Astrocyte of the cerebellum (primary cell): ENCODE measurements around the gene SUSD1.

Experiments
- DNase-seq: peaks from one replicate; pipeline ENCODE4 v3.0.0-alpha.2; 2011; ENCODE audit warnings: low read depth
- H3K4me3 ChIP-seq: 2 replicates; pipeline ENCODE4 v1.5.1; 2011; ENCODE audit warnings: mild to moderate bottlenecking, low read depth, low read length, moderate library complexity
- in situ Hi-C: cut with HindIII; loops from 2 replicates; pipeline ENCODE4 v1.10.0; 2017; ENCODE audit warnings: low sequenced_read_pairs
- TF ChIP-seq, protein P1 (sequence below): IDR thresholded peaks from 2 replicates; pipeline ENCODE4 v1.5.1; 2012; ENCODE audit warnings: low read length, low read depth, moderate library complexity, mild to moderate bottlenecking; ENCODE audit errors: missing control alignments

Gene SUSD1

DNA sequence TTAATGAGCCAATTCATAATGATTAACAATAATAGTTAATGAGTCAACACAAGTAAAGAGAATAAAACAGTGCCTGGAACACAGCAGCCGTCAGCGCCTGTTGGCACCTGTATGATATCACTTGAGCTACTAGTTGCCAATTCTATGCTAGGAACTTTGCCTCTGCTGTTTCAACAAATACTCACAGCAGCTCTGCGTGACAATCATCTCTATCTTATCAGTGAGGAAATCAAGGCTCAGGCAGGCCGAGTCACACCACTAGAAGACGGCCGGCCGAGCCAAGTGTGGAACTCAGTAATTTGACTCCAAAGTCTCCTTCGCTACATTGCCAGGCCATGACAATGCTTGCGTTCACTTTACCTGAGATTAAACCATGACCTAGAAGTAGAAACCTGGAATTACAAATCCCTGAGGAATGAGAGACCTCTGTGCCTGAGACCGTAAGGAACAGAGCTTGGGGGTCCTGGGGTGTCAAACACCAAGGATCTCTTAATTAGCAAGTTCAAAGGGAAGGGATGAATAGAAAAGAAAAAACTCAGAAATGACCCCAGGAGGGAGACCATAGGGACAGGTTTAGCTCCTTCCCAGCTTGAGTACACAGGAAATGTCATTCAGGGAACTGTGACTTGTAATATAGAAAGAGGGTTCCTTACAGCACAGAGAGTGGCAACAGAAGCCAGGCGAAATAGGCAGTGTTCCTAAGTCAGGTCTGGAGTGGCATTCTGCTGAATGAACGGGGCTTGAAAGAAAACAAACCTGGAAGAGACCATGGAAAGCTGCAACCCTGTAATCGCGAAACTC lies 109.1 kb downstream of the SUSD1 start:
- TF ChIP-seq, protein P1, sequence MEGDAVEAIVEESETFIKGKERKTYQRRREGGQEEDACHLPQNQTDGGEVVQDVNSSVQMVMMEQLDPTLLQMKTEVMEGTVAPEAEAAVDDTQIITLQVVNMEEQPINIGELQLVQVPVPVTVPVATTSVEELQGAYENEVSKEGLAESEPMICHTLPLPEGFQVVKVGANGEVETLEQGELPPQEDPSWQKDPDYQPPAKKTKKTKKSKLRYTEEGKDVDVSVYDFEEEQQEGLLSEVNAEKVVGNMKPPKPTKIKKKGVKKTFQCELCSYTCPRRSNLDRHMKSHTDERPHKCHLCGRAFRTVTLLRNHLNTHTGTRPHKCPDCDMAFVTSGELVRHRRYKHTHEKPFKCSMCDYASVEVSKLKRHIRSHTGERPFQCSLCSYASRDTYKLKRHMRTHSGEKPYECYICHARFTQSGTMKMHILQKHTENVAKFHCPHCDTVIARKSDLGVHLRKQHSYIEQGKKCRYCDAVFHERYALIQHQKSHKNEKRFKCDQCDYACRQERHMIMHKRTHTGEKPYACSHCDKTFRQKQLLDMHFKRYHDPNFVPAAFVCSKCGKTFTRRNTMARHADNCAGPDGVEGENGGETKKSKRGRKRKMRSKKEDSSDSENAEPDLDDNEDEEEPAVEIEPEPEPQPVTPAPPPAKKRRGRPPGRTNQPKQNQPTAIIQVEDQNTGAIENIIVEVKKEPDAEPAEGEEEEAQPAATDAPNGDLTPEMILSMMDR, result no peak
- peak; percentile 53 for DNase-seq
- no peak overlapping the region for H3K4me3 ChIP-seq
- in situ Hi-C loops, result no loop called here

DNA sequence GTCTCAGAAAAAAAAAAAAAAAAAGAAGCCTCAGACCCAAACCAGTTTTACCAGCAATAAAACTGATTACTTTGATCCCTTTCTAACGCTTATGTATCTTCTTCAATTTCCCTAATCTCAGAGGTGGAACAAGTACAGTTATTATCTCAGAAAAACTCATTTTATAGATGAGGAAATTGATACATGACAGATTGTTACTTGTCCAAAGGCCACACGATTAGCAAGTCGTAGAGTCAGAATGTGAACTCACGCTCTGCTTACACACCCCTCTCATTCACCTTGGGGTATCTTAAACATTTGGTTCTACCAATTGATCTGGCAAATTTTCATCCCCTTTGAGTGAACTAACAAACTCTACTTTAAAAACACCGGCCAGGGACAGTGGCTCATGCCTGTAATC lies 110.2 kb downstream of the SUSD1 start:
- no peak for DNase-seq
- TF ChIP-seq, protein P1, result no peak
- in situ Hi-C loops, result no loop called here
- H3K4me3 ChIP-seq, result no peak overlapping the region

DNA sequence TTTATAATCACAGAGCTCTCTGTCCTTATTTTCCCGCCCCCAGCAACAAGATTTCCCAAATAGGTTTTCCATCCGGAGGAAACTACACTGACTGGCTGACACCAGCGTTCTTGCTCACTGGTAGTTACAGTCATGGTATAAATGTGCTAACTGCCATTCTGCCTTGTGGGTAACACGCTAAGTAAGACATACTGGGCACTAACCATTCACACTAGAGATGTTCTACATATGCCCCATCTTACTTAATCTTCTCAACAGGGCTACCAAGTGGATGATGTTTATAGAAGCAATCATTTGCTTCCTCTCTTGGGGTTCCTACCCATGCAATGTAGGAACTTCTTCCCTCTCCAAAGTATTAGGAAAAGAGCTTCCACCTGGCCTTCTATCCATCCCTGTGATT lies 111.5 kb downstream of the SUSD1 start:
- H3K4me3 ChIP-seq, result no peak overlapping the region
- in situ Hi-C loops, result no loop called here
- DNase-seq, result no peak
- TF ChIP-seq, protein P1, result no peak

DNA sequence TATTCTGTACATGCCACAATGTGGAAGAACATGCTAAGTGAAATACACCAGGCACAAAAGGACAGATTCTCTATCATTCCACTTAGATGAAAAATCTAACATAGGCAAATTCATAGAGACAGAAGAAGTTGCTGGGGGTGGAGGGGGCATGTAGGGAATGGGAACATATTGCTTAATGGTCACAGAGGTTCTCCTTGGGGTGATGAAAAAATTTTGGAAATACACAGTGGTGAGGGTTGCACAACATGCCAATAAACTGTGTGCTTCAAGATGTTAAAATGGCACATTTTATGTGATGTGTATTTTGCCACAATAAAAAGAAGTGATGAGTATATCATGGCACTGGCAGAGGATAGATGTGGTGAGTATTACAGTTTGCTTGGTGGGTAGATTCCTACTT lies 111.9 kb downstream of the SUSD1 start:
- in situ Hi-C loops, result no loop called here
- no peak overlapping the region for H3K4me3 ChIP-seq
- TF ChIP-seq, protein P1, result no peak
- no peak for DNase-seq

DNA sequence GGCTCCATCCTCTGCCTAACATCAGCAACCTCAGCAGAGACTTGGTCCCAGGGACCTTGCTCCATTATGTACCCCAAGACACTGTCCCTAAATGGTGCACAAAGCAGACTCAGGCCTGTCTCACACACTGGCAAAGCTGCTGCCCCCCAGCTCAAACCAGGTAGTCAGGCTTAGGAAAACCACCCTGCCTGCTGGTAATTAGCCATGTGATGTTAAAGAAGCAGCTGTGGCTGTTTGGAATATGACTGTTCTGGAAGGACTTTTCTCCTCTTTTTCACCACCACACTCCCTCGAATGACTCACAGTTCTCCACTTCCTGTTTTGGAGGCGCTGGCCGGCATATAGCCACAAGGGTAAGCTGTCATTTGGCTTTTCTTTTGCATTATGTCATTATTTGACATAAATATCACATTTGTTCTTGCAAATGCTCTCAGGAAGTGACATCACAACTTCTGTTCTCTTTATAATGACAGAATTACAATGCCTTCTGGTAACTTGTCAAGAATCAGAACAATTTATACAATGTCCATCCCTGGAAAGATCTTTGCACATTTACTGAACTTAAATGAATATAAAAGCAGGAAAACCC lies 113.9 kb downstream of the SUSD1 start:
- TF ChIP-seq, protein P1, result no peak
- peak; percentile 95 for DNase-seq

DNA sequence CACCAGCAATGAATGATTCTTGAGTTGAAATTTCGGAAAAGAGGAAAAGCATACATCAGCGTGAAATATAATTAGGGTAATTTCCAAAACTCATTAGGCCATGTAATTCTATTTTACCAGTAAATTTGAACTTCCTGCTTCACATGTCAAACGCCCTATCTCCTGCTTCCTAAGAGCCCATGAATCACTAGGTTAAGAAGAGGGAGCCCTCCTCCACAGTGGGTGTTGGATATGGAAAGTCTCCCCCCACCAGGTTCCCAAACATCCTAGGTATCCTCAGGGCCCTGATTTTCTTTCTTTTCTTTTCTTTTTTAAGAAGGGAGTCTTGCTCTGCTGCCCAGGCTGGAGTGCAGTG lies 115.2 kb downstream of the SUSD1 start:
- in situ Hi-C loops, result no loop called here
- no peak for DNase-seq
- H3K4me3 ChIP-seq, result no peak overlapping the region
- TF ChIP-seq, protein P1, result no peak

More for the DNA sequence above, 113.9 kb downstream of the SUSD1 start:
- H3K4me3 ChIP-seq, result no peak overlapping the region
- in situ Hi-C loops, result no loop called here
